Smooth muscle cell (in vitro differentiated cells): ENCODE measurements around the gene SLC2A13. TPM values are rescaled to one million over a fixed set of nuclear protein-coding genes. Genes with fewer than 3 reads are reported as not detected.
"Not testable (repeated sequence)": the region's sequence is repeated elsewhere in the genome, so short reads cannot be mapped to it uniquely, and the experiment has no call there.

Source experiments
- DNase-seq: peaks from one replicate; lab custom pipeline; 2025; ENCODE audit not compliant: unreplicated experiment; lab: John Stamatoyannopoulos, UW
- H2AFZ ChIP-seq: fragments of 200-600 bp; sonication (generic); 2 replicates; pipeline ENCODE4 v1.6.0; 2016; ENCODE audit warnings: antibody characterized with exemption, low read depth, mild to moderate bottlenecking
- H3F3A ChIP-seq: fragments of 200-600 bp; sonication (generic); 2 replicates; pipeline ENCODE4 v1.6.0; 2017; ENCODE audit warnings: antibody characterized with exemption, low read depth
- H3K27ac ChIP-seq: fragments of 200-600 bp; sonication (generic); 2 replicates; pipeline ENCODE4 v1.5.1; 2016; ENCODE audit warnings: low read depth, mild to moderate bottlenecking
- H3K27me3 ChIP-seq: fragments of 200-600 bp; sonication (generic); 2 replicates; pipeline ENCODE4 v1.6.1; 2016; ENCODE audit warnings: low read depth, mild to moderate bottlenecking
- H3K36me3 ChIP-seq: fragments of 200-600 bp; sonication (generic); 2 replicates; pipeline ENCODE4 v1.5.1; 2016; ENCODE audit warnings: low read depth
- H3K4me1 ChIP-seq: fragments of 200-600 bp; sonication (generic); 2 replicates; pipeline ENCODE4 v1.5.1; 2016; ENCODE audit warnings: low read depth
- H3K4me2 ChIP-seq: fragments of 200-600 bp; sonication (generic); 2 replicates; pipeline ENCODE4 v1.6.0; 2016; ENCODE audit warnings: mild to moderate bottlenecking
- H3K4me3 ChIP-seq: fragments of 200-600 bp; sonication (generic); 2 replicates; pipeline ENCODE4 v1.5.1; 2016; ENCODE audit warnings: mild to moderate bottlenecking
- H3K79me2 ChIP-seq: fragments of 200-600 bp; sonication (generic); 2 replicates; pipeline ENCODE4 v1.6.0; 2016; ENCODE audit warnings: low read depth, mild to moderate bottlenecking
- H3K9ac ChIP-seq: fragments of 200-600 bp; sonication (generic); 2 replicates; pipeline ENCODE4 v1.6.0; 2016; ENCODE audit warnings: low read depth
- H3K9me3 ChIP-seq: fragments of 200-600 bp; sonication (generic); replicated peaks from 2 replicates; pipeline ENCODE4 v1.5.1; 2016; ENCODE audit warnings: low read depth
- H4K20me1 ChIP-seq: fragments of 200-600 bp; sonication (generic); 2 replicates; pipeline ENCODE4 v1.6.0; 2016; ENCODE audit warnings: low read depth
- CTCF ChIP-seq: fragments of 200-600 bp; sonication (generic); IDR thresholded peaks from 2 replicates; pipeline ENCODE4 v1.5.1; 2017; ENCODE audit warnings: borderline replicate concordance, mild to moderate bottlenecking, antibody characterized with exemption; ENCODE audit not compliant: insufficient read depth, poor library complexity, severe bottlenecking
- WGBS: methylation state at CpG from one replicate; pipeline ENCODE4 v1.1.7; 2016; ENCODE audit warnings: low lambda C conversion rate; 5-methylcytosine and 5-hydroxymethylcytosine counted together
- polyA plus RNA-seq: library from polyadenylated mRNA; unstranded; fragments of >200 nt; fragmentation: Nextera tagmentation; extraction: Ambion mirVana; gene quantifications from 2 replicates; pipeline ENCODE4 v1.2.1, GENCODE V29; 2016
- total RNA-seq: library from RNA; depleted of rRNA; stranded (reverse); fragments of >200 nt; gene quantifications from 2 replicates; pipeline ENCODE4 v1.2.3, GENCODE V29; 2014

SLC2A13 gene
- total and polyA plus RNA-seq, 2 experiments from 2014 or later: 9.6 to 27.4 TPM

GRCh38 chr12:39814626-39815025 lies 291.3 kb downstream of the SLC2A13 start:
- DNase-seq: no peak
- peaks cover 5% of the 10 kb centered on the region for H3K9me3 ChIP-seq
- H4K20me1 ChIP-seq: no peaks in the 10 kb centered on the region
- H3K4me3 ChIP-seq: no peak overlapping the region
- H3K36me3 ChIP-seq: peaks cover 8% of the 10 kb centered on the region
- no peaks in the 10 kb centered on the region for H3K27me3 ChIP-seq
- no peak overlapping the region for H3K4me2 ChIP-seq
- 48% methylated on average over 2 of the region's 2 CpGs for WGBS
- no peak overlapping the region for H2AFZ ChIP-seq
- no peaks in the 10 kb centered on the region for H3K79me2 ChIP-seq
- H3K27ac ChIP-seq: no peak overlapping the region
- TF ChIP-seq CTCF: no peak
- no peaks in the 10 kb centered on the region for H3K4me1 ChIP-seq
- no peaks in the 10 kb centered on the region for H3F3A ChIP-seq
- H3K9ac ChIP-seq: no peak overlapping the region

GRCh38 chr12:39813776-39814175 lies 292.1 kb downstream of the SLC2A13 start:
- Histone ChIP-seq H3K79me2 (no peaks in the 10 kb centered on the region), H3K4me3 (no peak overlapping the region), H3K4me2 (no peak overlapping the region), H4K20me1 (no peaks in the 10 kb centered on the region), H3K36me3 (peaks cover 8% of the 10 kb centered on the region), H3K27ac (no peak overlapping the region), H3K9ac (no peak overlapping the region), H3F3A (no peaks in the 10 kb centered on the region), H2AFZ (no peak overlapping the region), H3K27me3 (no peaks in the 10 kb centered on the region), H3K9me3 (peaks cover 5% of the 10 kb centered on the region), H3K4me1 (no peaks in the 10 kb centered on the region)
- DNase-seq: no peak
- TF ChIP-seq CTCF: no peak
- 93% methylated on average over 5 of the region's 5 CpGs for WGBS

DNA sequence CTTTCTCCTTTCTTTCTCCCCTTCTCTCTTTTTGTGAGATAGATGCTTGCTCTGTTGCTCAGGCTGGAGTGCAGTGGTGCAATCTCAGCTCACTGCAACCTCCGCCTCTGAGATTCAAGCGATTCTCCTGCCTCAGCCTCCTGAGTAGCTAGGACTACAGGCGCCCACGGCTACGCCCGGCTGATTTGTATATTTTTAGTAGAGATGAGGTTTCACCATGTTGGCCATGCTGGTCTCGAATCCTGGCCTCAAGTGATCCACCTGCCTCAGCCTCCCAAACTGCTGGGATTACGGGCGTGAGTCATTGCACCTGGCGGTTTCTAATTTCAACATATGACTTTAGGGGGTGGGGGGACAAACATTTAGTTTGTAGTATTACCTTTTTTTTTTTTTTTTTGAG lies 293.4 kb downstream of the SLC2A13 start:
- H3K36me3 ChIP-seq, H3K27me3 ChIP-seq, DNase-seq, H3K9ac ChIP-seq, H3K27ac ChIP-seq, H3F3A ChIP-seq, H3K4me2 ChIP-seq, H3K9me3 ChIP-seq, H4K20me1 ChIP-seq, H3K4me3 ChIP-seq, H3K4me1 ChIP-seq, H2AFZ ChIP-seq, H3K79me2 ChIP-seq: not testable (repeated sequence)
- WGBS: 98% methylated on average over 10 of the region's 10 CpGs

DNA sequence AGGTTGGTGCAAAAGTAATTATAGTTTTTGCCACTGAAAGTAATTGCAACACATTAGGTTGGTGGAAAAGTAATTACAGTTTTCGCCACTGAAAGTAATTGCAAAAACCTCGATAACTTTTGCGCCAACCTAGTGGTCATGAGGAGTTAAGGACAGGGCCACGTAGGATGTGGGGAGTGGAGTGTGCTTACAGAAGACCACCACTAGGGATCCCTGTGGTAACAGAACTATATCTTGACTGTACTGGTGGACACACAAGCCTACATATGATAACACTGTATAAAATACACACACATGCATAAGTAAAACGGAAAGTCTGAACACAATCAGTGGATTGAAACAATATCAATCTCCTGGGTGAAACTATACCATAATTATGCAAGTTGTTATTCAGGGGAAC lies 298.8 kb downstream of the SLC2A13 start:
- no peak overlapping the region for H2AFZ ChIP-seq
- H3K9me3 ChIP-seq: peaks cover 5% of the 10 kb centered on the region
- no peak overlapping the region for H3K9ac ChIP-seq
- WGBS: 42% methylated on average over 5 of the region's 5 CpGs
- no peaks in the 10 kb centered on the region for H3K4me1 ChIP-seq
- H3K4me2 ChIP-seq: no peak overlapping the region
- no peaks in the 10 kb centered on the region for H3K27me3 ChIP-seq
- H3K27ac ChIP-seq: no peak overlapping the region
- H3F3A ChIP-seq: no peaks in the 10 kb centered on the region
- H3K36me3 ChIP-seq: peaks cover 8% of the 10 kb centered on the region
- no peaks in the 10 kb centered on the region for H4K20me1 ChIP-seq
- no peaks in the 10 kb centered on the region for H3K79me2 ChIP-seq
- no peak overlapping the region for H3K4me3 ChIP-seq
- TF ChIP-seq CTCF: peak; percentile 31
- DNase-seq: no peak
